Measurements from ENCODE around the gene KRTAP12-4.

KRTAP12-4 gene

GRCh38 chr21:44671911-44672310, 17.5 kb upstream of the KRTAP12-4 start:
- no peak for ATAC-seq
- no peak for TF ChIP-seq CREB5 (CRISPR knock-in tag; IDR thresholded peaks at IDR 0.05; ENCODE audit: low read depth)
- no peak for TF ChIP-seq PPARA (CRISPR knock-in tag; IDR thresholded peaks at IDR 0.05; ENCODE audit: borderline replicate concordance)
- TF ChIP-seq BACH2 (CRISPR knock-in tag; IDR thresholded peaks at IDR 0.05; ENCODE audit: borderline replicate concordance) = no peak
- no peak for TF ChIP-seq CSRNP3 (CRISPR knock-in tag; IDR thresholded peaks at IDR 0.05)
- TF ChIP-seq, protein P1, sequence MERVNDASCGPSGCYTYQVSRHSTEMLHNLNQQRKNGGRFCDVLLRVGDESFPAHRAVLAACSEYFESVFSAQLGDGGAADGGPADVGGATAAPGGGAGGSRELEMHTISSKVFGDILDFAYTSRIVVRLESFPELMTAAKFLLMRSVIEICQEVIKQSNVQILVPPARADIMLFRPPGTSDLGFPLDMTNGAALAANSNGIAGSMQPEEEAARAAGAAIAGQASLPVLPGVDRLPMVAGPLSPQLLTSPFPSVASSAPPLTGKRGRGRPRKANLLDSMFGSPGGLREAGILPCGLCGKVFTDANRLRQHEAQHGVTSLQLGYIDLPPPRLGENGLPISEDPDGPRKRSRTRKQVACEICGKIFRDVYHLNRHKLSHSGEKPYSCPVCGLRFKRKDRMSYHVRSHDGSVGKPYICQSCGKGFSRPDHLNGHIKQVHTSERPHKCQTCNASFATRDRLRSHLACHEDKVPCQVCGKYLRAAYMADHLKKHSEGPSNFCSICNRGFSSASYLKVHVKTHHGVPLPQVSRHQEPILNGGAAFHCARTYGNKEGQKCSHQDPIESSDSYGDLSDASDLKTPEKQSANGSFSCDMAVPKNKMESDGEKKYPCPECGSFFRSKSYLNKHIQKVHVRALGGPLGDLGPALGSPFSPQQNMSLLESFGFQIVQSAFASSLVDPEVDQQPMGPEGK (CRISPR knock-in tag; IDR thresholded peaks at IDR 0.05; ENCODE audit: borderline replicate concordance) = no peak
- no peak for TF ChIP-seq SNAI2 (CRISPR knock-in tag; IDR thresholded peaks at IDR 0.05)
- TF ChIP-seq RARB (CRISPR knock-in tag; IDR thresholded peaks at IDR 0.05) = no peak
- TF ChIP-seq ARNTL (CRISPR knock-in tag; IDR thresholded peaks at IDR 0.05; ENCODE audit: borderline replicate concordance, low read depth) = no peak
- TF ChIP-seq CSDC2 (CRISPR knock-in tag; IDR thresholded peaks at IDR 0.05) = no peak

GRCh38 chr21:44670642-44671432, 16.4 kb upstream of the KRTAP12-4 start:
- no peak for ATAC-seq
- TF ChIP-seq ARNTL (CRISPR knock-in tag; IDR thresholded peaks at IDR 0.05; ENCODE audit: borderline replicate concordance, low read depth) = no peak

- TF ChIP-seq BACH2 (CRISPR knock-in tag; IDR thresholded peaks at IDR 0.05; ENCODE audit: borderline replicate concordance) (no peak), ISL1 (CRISPR knock-in tag; IDR thresholded peaks at IDR 0.05) (no peak), TSHZ2 (CRISPR knock-in tag; IDR thresholded peaks at IDR 0.05) (no peak), ZNF565 (CRISPR knock-in tag; conservative IDR thresholded peaks at IDR 0.05; ENCODE audit: low read depth) (no peak), POU6F1 (CRISPR knock-in tag; IDR thresholded peaks at IDR 0.05; ENCODE audit: borderline replicate concordance, low read depth) (no peak), TOX (CRISPR knock-in tag; IDR thresholded peaks at IDR 0.05; ENCODE audit: borderline replicate concordance) (no peak), SNAI2 (CRISPR knock-in tag; IDR thresholded peaks at IDR 0.05) (no peak), CSRNP3 (CRISPR knock-in tag; IDR thresholded peaks at IDR 0.05) (no peak), TCF4 (CRISPR knock-in tag; IDR thresholded peaks at IDR 0.05; ENCODE audit: borderline replicate concordance) (no peak), ZFP30 (CRISPR knock-in tag; IDR thresholded peaks at IDR 0.05) (no peak), ESRRG (CRISPR knock-in tag; IDR thresholded peaks at IDR 0.05) (no peak)
- no peak for ATAC-seq
These were observed 13.2 kb upstream of the KRTAP12-4 start for GRCh38 chr21:44667612-44668011.
